CD1c-positive myeloid dendritic cell (primary cell): ENCODE results near the gene TBC1D7.

Source experiments
- DNase-seq: peaks from one replicate; pipeline ENCODE4 v3.0.0-alpha.2; 2016; ENCODE audit errors: extremely low spot score

The TBC1D7 gene

GRCh38 chr6:13328076-13328874 is at the start of gene TBC1D7:
TBC1D7 (minus strand) TSS chr6:13328537; CDS start chr6:13326898, 1,639 bp downstream.
- DNase-seq, result peak; percentile 95

GRCh38 chr6:13377054-13377758 is 48.9 kb upstream of the TBC1D7 start:
- no peak for DNase-seq

GRCh38 chr6:13375360-13375878 is 47.1 kb upstream of the TBC1D7 start:
- no peak for DNase-seq

- no peak for DNase-seq
Measured at GRCh38 chr6:13373919-13374318, 45.6 kb upstream of the TBC1D7 start.

- no peak for DNase-seq
Measured at GRCh38 chr6:13373488-13373886, 45.1 kb upstream of the TBC1D7 start.

DNA sequence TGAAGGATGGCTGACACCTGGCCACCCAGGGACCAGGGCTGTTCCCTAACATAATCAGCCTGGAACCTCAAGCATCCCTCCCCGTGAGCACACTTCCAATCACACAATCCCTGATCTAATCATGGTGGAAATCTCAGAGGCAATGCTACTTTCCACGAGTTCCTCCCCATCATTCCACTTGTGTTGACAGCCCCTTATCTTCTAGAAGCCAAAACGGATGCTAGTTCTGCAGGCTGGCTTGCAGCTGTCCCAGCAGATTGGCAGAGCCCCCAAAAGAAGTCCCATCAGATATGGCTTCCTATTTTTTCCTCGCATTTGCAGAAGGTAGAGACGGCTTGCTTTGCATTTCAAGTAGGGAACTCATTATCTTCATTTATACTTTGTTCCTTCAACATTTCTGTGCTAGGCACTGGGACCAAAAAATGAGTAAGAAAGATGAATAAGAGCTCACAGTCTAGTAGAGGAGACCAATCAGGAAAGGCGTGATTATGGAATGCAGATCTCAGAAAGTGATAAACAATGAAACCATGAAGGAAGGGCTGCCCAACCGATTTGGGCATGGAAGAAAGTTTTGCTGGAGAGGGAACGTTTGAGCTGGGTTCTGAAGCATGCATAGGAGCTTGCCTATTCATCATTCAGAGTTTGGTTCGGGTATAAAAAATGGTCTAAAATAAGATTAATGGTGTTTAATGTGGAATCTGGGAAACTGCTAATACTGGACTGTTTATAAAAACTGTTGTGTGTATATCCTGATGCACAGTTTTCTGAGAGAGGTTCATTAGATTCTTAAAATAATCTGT is 44.6 kb upstream of the TBC1D7 start:
- DNase-seq, result no peak

DNA sequence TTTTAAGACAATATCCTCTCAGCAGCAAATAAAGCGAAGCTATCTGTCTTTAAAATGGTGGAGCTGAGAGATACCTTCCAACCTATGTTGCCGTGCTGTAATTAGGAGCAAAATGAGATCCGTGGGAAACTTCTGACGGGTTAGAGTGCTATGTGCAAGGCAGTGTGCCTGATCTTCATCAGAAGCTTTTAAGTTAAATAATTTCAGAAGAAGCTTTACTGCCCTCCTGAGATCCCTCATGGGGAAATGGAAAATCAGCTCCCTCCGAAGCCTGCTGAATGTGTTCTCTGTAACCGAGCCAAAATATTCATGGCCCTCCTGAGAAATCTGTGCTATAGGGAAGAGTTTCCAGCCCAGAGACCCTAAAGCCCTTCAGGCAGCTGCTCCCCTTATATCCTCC is 43.7 kb upstream of the TBC1D7 start:
- no peak for DNase-seq

DNA sequence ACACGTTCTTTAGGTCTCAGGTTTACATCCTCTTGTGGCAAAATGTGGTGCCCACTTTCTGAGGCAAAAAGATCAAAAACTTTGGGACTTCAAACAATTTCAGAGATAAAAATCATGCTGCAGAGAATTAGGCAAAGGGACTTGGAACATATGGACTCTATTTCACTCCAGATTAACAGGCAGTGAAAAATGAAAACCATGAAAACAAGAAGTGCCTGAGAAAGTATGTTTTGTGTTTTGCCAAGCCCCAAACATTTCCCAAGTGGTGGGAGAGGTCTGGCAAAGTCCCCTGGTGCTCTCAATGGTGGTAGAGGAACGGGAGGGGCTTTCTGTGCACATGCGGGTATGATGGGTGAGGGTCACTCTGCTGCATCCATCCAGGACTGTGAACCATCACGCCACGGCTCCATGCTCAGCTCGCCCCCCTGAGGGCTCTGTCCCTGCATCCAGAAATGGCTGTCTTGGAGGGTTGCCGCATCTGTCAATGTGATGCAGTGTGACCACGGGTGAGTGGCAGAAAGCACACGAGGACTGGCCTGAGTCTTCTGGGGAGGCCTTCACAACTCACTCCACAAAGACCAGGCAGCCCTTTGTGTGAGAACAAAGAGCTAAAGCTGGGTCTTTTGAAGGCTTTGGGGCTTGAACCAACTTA is 43.2 kb upstream of the TBC1D7 start:
- DNase-seq, result no peak

DNA sequence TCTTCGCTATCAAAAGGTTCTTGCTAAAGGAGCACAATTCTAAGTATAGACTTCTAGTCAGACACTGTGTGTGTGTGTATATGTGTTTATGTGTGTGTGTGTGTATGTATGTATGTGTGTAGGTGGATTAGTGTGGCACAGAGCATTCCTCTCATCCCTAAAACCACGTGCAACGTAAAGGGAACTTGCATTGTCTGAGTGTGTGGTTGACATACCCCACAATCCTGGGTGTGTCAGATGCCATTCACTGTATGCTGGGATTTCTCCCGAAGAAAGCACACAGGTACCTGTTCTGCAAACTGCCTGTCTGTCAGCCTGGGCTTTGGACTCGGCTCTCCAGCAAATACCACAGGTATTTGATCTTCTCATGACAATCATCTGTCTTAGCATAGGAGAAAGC is 42.3 kb upstream of the TBC1D7 start:
- no peak for DNase-seq

- no peak for DNase-seq
Measured at GRCh38 chr6:13369591-13369990, 41.3 kb upstream of the TBC1D7 start.

GRCh38 chr6:13368731-13369115 is 40.4 kb upstream of the TBC1D7 start:
- DNase-seq, result no peak

- DNase-seq, result no peak
Measured at GRCh38 chr6:13368079-13368730, 39.9 kb upstream of the TBC1D7 start.

GRCh38 chr6:13367396-13367795 is 39.1 kb upstream of the TBC1D7 start:
- DNase-seq, result no peak

- DNase-seq, result no peak
Measured at GRCh38 chr6:13365320-13365719, 37.0 kb upstream of the TBC1D7 start.

DNA sequence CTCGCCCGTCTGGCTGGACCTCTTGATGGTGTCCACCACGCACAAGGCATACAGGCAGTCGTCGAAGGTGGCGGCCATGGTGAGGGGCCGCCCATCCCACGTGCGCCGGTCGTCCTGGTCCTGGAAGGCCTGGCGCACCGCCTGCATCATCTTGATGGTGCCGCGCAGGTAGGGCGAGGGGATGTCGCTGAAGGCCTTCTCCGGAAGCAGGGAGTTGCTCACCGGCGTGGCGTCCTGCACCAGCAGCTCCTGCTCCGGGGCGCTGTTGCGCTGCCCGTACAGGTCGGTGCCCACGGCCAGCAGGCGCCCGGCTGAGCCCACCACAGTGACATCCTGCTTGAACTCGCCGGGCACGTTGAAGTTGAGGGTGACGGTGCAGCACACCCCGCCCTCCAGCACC is 36.5 kb upstream of the TBC1D7 start:
- DNase-seq, result no peak

DNA sequence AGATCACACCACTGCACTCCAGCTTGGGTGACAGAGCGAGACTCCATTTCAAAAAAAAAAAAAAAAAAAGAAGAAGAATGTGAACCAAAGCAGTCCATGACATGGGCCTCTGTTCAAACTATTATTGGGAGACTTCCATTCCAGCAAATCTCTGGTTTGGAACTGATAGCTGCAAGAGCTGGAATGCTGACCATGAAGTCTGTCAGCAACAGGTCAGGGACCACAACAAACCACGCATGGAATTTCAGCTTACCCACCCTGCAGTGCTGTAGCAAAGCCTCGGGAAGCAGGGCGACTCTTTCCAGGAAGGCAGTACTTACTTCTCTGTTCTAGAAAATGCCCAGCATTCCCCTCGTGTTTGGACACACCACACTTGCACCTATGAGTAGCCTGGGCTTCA is 34.1 kb upstream of the TBC1D7 start:
- DNase-seq, result no peak

DNA sequence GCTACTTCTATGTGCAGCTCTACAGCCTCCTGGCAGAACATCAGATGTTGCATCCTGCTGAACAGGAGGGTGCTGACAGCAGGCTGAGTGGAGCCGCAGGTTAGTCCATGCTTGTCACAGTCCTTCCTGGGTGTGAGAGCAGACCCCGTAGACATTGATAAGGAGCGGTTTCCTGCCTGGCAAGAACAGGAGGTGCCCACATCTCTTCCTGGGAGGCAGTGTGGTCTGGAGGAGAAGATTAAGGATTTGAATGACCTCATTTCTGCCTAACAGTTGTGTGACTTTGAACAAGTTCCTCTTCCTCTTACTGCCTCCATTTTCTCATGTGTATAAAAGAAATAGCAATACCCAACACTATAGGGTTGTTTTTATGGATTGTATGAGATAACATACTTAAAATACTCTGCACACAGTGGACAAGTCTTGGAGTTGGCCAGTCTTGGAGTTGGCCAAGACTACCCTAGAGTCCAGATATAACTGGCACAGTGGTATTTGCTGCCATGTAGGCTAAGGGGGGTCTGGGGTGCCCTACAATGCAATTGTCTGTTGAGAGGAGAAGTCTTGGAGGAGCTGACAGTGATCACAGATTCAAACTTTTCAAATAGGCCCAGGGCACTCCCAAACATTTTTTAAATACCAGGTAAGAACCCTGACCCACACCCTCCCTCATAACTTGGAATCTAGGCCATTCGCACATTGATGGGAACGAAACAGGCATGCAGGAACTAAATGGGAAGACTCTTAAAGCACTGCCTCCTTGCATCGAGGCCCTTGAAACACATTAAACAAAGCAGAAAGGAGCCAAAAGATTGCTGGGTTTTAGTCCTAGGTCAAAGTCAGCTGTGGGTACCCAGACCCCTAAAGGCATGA is 32.6 kb upstream of the TBC1D7 start:
- DNase-seq, result peak; percentile 64

- no peak for DNase-seq
Measured at GRCh38 chr6:13359287-13359686, 30.9 kb upstream of the TBC1D7 start.

- DNase-seq, result no peak
Measured at GRCh38 chr6:13358511-13358910, 30.2 kb upstream of the TBC1D7 start.

- no peak for DNase-seq
Measured at GRCh38 chr6:13357551-13358075, 29.3 kb upstream of the TBC1D7 start.
